K562 (cell line): ENCODE measurements around the gene KCNJ11. TPM values are rescaled to one million over a fixed set of nuclear protein-coding genes. Genes with fewer than 3 reads are reported as not detected.

Experiments used
- ATAC-seq: fragments of 200-7000 bp; cut with Tn5 transposase; 3 replicates; pipeline ENCODE4 v1.9.1; 2020; ENCODE audit warnings: moderate library complexity
- BruUV-seq: library from RNA; stranded (reverse); fragments of 400-500 nt; replicated peaks from 2 replicates; lab custom pipeline; 2021; lab: Mats Ljungman, UMichigan
- CTCF ChIA-PET: fragments of 300-600 bp; formaldehyde crosslinking; extraction: SDS; loops from one replicate; lab custom pipeline; 2021; ENCODE audit warnings: low intra/inter-chr PET ratio; lab: Yijun Ruan, JAX
- POLR2A ChIA-PET: fragments of 300-600, 350-650 bp; sonication (Branson Sonifier 250); formaldehyde crosslinking; extraction: SDS; loops from one replicate; lab custom pipeline; 2021; ENCODE audit warnings: antibody characterized with exemption, inconsistent platforms; lab: Yijun Ruan, JAX
- DNase-seq, 4 experiments: peaks; one replicate each; pipeline versions ENCODE4 v3.0.0 to v3.0.0-alpha.2; 2011 to 2018; ENCODE audit warnings: low spot score in 3 of 4, mixed read lengths in 3 of 4; ENCODE audit errors: extremely low read depth in 1 of 4
- FAIRE-seq: peaks from 2 replicates; lab custom pipeline; 2011; peaks lifted over from hg19 to GRCh38; lab: Jason Lieb, UNC
- H2AFZ ChIP-seq: 2 replicates; pipeline ENCODE4 v1.6.0; 2011; ENCODE audit warnings: low read depth, low read length, control low read depth, inconsistent platforms
- H3K27ac ChIP-seq: fragments of 200-600 bp; 3 replicates; pipeline ENCODE4 v1.8.0; 2011; ENCODE audit warnings: low read depth, mild to moderate bottlenecking, control low read depth, inconsistent platforms, low read length, moderate library complexity, mixed read lengths; ENCODE audit errors: extremely low read depth
- H3K27me3 ChIP-seq, 2 experiments: fragments of 300-600 bp in 1 of 2; 2 replicates in 1 of 2; 3 replicates in 1 of 2; pipeline versions ENCODE4 v1.6.0 to v1.8.0; 2011; ENCODE audit warnings: inconsistent platforms in 2 of 2, low read length in 2 of 2, mild to moderate bottlenecking in 1 of 2, mixed read lengths in 1 of 2, moderate library complexity in 1 of 2; ENCODE audit not compliant: control insufficient read depth in 2 of 2, insufficient read depth in 2 of 2
- H3K36me3 ChIP-seq: fragments of 300-600 bp; 3 replicates; pipeline ENCODE4 v1.8.0; 2011; ENCODE audit warnings: mild to moderate bottlenecking, low read length, inconsistent platforms; ENCODE audit not compliant: control insufficient read depth, insufficient read depth
- H3K4me1 ChIP-seq, 2 experiments: fragments of 200-600 bp in 1 of 2; replicated peaks in 1 of 2; 2 replicates in 1 of 2; 3 replicates in 1 of 2; pipeline versions ENCODE4 v1.5.1 to v1.8.0; 2011; ENCODE audit warnings: inconsistent platforms in 2 of 2, low read length in 2 of 2, mild to moderate bottlenecking in 1 of 2, mixed read lengths in 1 of 2, moderate library complexity in 1 of 2; ENCODE audit not compliant: control insufficient read depth in 2 of 2, insufficient read depth in 2 of 2
- H3K4me2 ChIP-seq: 2 replicates; pipeline ENCODE4 v1.6.1; 2011; ENCODE audit warnings: low read length, control low read depth, inconsistent platforms, mixed read lengths; ENCODE audit not compliant: insufficient read depth
- H3K4me3 ChIP-seq: fragments of 200-600 bp; sonication (generic), shearing (Covaris generic); 2 replicates; pipeline ENCODE4 v1.5.1; 2016; ENCODE audit warnings: control low read depth, inconsistent platforms
- H3K79me2 ChIP-seq: fragments of 200-600 bp; 3 replicates; pipeline ENCODE4 v1.8.0; 2011; ENCODE audit warnings: low read length, inconsistent platforms; ENCODE audit not compliant: control insufficient read depth, insufficient read depth
- H3K9ac ChIP-seq, 2 experiments: 2 replicates each; pipeline versions ENCODE4 v1.6.0 to v1.6.1; 2011; ENCODE audit warnings: low read depth in 2 of 2, low read length in 2 of 2, control low read depth in 1 of 2, inconsistent platforms in 1 of 2, mild to moderate bottlenecking in 1 of 2, mixed read lengths in 1 of 2; ENCODE audit not compliant: insufficient read depth in 1 of 2
- H3K9me1 ChIP-seq: one replicate; pipeline ENCODE4 v1.6.0; 2011; ENCODE audit warnings: inconsistent platforms, mild to moderate bottlenecking, low read length, moderate library complexity; ENCODE audit not compliant: control insufficient read depth, insufficient read depth
- H3K9me3 ChIP-seq: replicated peaks from 2 replicates; pipeline ENCODE4 v1.5.1; 2011; ENCODE audit warnings: low read depth, low read length, inconsistent platforms; ENCODE audit not compliant: control insufficient read depth, insufficient read depth
- H4K20me1 ChIP-seq: replicated peaks from 2 replicates; pipeline ENCODE4 v1.6.1; 2011; ENCODE audit warnings: low read length, inconsistent platforms, mixed read lengths; ENCODE audit not compliant: control insufficient read depth, insufficient read depth
- BCOR ChIP-seq: fragments of 450-650 bp; IDR thresholded peaks from 2 replicates; pipeline ENCODE4 v1.6.1; 2016
- DACH1 ChIP-seq: fragments of 450-650 bp; IDR thresholded peaks from 2 replicates; pipeline ENCODE4 v1.6.1; 2018; ENCODE audit not compliant: partially characterized antibody
- ERF ChIP-seq: fragments of 450-650 bp; formaldehyde crosslinking; IDR thresholded peaks from 2 replicates; pipeline ENCODE4 v1.4.0; 2020; ENCODE audit warnings: mild to moderate bottlenecking, mixed read lengths
- EZH2 ChIP-seq: IDR thresholded peaks from 2 replicates; pipeline ENCODE4 v1.6.1; 2012; ENCODE audit warnings: low read depth, mild to moderate bottlenecking, inconsistent platforms, low read length, borderline replicate concordance
- LEF1 ChIP-seq: fragments of 450-650 bp; IDR thresholded peaks from 2 replicates; pipeline ENCODE4 v1.6.1; 2016; ENCODE audit warnings: mild to moderate bottlenecking
- MAFG ChIP-seq: fragments of 450-650 bp; conservative IDR thresholded peaks from 2 replicates; pipeline ENCODE4 v1.6.1; 2016; ENCODE audit warnings: missing genetic modification characterization, missing compliant biosample characterization
- MEIS2 ChIP-seq: fragments of 450-650 bp; IDR thresholded peaks from 2 replicates; pipeline ENCODE4 v1.6.1; 2014; ENCODE audit warnings: mild to moderate bottlenecking; ENCODE audit not compliant: partially characterized antibody
- PHB ChIP-seq: fragments of 250-450 bp; sonication (Bioruptor Pico); IDR thresholded peaks from 2 replicates; pipeline ENCODE4 v1.5.0; 2021
- SAFB2 ChIP-seq: fragments of 200-400 bp; formaldehyde crosslinking; IDR thresholded peaks from 2 replicates; pipeline ENCODE4 v1.6.1; 2018; ENCODE audit warnings: borderline replicate concordance, low read length, low read depth, moderate library complexity; ENCODE audit not compliant: severe bottlenecking
- TAF1 ChIP-seq: IDR thresholded peaks from 2 replicates; pipeline ENCODE4 v1.6.1; 2011; ENCODE audit warnings: mild to moderate bottlenecking, low read length, moderate library complexity; ENCODE audit not compliant: insufficient read depth, control insufficient read depth, severe bottlenecking; ENCODE audit errors: extremely low read depth
- TSC22D4 ChIP-seq: fragments of 450-650 bp; IDR thresholded peaks from 2 replicates; pipeline ENCODE4 v1.6.1; 2016; ENCODE audit warnings: missing genetic modification characterization, missing biosample characterization, control low read depth
- ZFP36 ChIP-seq: fragments of 150-350 bp; IDR thresholded peaks from 2 replicates; pipeline ENCODE4 v1.6.1; 2018; ENCODE audit warnings: low read length, low read depth; ENCODE audit not compliant: partially characterized antibody
- ZNF449 ChIP-seq: fragments of 250-450 bp; sonication (Bioruptor Pico); IDR thresholded peaks from 2 replicates; pipeline ENCODE4 v1.8.0; 2022; ENCODE audit warnings: moderate library complexity, mild to moderate bottlenecking, inconsistent platforms
- WGBS: fragments of 100-300 bp; shearing (Covaris generic); methylation state at CpG from one replicate; pipeline ENCODE4 v1.1.6; 2016; ENCODE audit warnings: low coverage, mixed read lengths; ENCODE audit not compliant: insufficient coverage; ENCODE audit errors: missing lambda C conversion rate; 5-methylcytosine and 5-hydroxymethylcytosine counted together
- in situ Hi-C: fragments of 300-500 bp; cut with MboI; formaldehyde crosslinking; loops from 4 replicates; pipeline ENCODE4 v1.15.0; 2018; ENCODE audit warnings: inconsistent platforms, mixed read lengths
- intact Hi-C: fragments of 100-400 bp; cut with micrococcal nuclease; formaldehyde crosslinking; loops from 2 replicates; pipeline ENCODE4 v1.14.2; 2022
- polyA plus RNA-seq, 8 experiments: library from polyadenylated mRNA; depleted of rRNA in 4 of 8; stranded (reverse) in 5 of 8; unstranded in 3 of 8; fragments of >200 nt; fragmentation: Nextera tagmentation in 2 of 8; fragmentation: Illumina TruSeq in 1 of 8; extraction: Ambion mirVana in 2 of 8; extraction: Trizol in 1 of 8; gene quantifications; 2 replicates each; pipeline versions ENCODE4 v1.2.1 to v1.2.3, GENCODE V29; 2011 to 2014; ENCODE audit warnings: inconsistent platforms in 1 of 8, missing spikeins in 1 of 8
- total RNA-seq, 7 experiments: library from RNA; depleted of rRNA in 6 of 7; stranded (reverse); fragments of >200 nt in 6 of 7; fragmentation: Illumina TruSeq in 2 of 7; extraction: Trizol in 2 of 7; gene quantifications; 2 replicates each; pipeline versions ENCODE4 v1.2.1 to v1.2.3, GENCODE V29; 2011 to 2021; ENCODE audit warnings: low replicate concordance in 1 of 7

KCNJ11 gene
- total and polyA plus RNA-seq, 9 of the 15 experiments (the other 6 are each of a cell fraction or from before 2014, with no cell fraction given): 0.54 to 3.7 (median 0.86) TPM; not detected in 2

DNA sequence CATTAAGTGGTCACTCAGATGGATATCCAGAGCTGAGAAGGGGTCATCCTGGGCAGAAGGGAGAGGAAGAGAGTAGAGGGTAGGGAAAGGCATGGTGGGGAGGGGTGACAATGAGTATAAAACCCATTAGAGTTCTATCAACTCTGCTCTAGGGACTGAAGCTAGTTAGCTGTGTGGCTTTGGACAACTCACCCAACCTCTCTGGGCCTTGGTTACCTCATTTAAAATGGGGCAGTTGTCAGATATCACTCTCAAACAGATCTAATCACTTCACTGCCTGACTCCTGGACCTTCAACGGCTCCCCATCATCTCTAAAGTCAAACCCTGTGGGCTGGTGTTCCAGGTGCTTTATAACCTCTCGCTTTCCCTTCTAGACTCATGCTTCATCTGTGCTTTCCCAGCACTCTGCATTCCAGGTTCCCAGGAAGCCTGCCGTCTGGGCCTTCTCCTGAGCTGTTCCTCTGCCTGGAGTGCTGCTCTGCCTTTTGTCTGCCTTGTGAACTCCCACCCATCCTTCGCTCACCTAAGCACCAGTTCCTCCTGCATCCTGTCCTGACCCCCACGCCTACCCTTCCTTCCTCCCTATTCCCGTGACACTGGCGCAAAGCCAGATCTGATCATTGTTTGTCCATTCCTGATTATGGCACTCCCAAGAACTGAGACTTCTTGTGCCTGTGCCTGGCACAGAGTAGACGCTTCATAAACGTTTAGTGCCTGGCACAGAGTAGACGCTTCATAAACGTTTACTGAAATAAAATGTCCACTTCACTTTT lies 22.3 kb upstream of the KCNJ11 start (continued):
- TF ChIP-seq ZFP36: peak; percentile 69
- TF ChIP-seq TAF1: no peak
- 0 out of 2 replicates have a peak, but pooled peaks have one; percentile 26 for TF ChIP-seq BCOR
- TF ChIP-seq, all 486 proteins: peak for 4

DNA sequence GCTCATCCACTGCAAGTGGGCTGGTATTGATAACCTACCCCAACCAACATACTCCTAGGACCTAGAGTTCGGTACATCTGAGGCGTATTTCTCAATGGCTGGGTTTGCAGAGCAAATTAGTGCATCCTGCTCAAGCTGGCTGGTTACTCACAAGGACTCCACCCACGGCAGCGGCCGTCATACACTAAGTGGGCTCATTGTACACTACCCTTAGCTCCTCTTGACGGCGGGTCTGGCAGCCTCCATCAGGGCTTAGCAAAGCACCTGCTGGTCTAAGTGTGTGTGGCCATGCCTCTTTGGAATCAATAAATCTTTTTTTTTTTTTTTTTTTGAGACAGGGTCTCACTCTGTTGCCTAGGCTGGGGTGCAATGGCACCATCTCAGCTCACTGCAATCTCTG lies 20.2 kb upstream of the KCNJ11 start:
- no peak for FAIRE-seq
- in situ Hi-C loops: no loop called here

More for the DNA sequence above, 20.2 kb upstream of the KCNJ11 start:
- ATAC-seq: no peak
- Histone ChIP-seq H3K9me1 (no peaks in the 10 kb centered on the region), H2AFZ (no peak overlapping the region), H3K27me3 (peaks cover 0 to 30% of the 10 kb centered on the region in 2 experiments; a peak in 2 of 5 replicates), H4K20me1 (no peaks in the 10 kb centered on the region), H3K4me3 (no peak overlapping the region), H3K9me3 (no peaks in the 10 kb centered on the region), H3K4me2 (no peak overlapping the region), H3K27ac (no peak overlapping the region), H3K9ac (no peak overlapping the region), H3K4me1 (peaks cover 6 to 7% of the 10 kb centered on the region in 2 experiments; a peak in 2 of 5 replicates), H3K36me3 (no peaks in the 10 kb centered on the region), H3K79me2 (no peaks in the 10 kb centered on the region)
- BruUV-seq: no TSS peak
- POLR2A ChIA-PET: interaction anchor here (0.5 kb wide), 1 partner anchor 37 kb away, joined by 3 read pairs; no protein-coding TSS in a partner anchor
- CTCF ChIA-PET: no interaction called here
- TF ChIP-seq MEIS2 (no peak), ZNF449 (no peak), LEF1 (no peak), TSC22D4 (tag) (no peak), SAFB2 (no peak), PHB (CRISPR knock-in tag) (no peak), MAFG (no peak), EZH2 (no peak), ERF (CRISPR knock-in tag) (no peak), DACH1 (no peak)
- intact Hi-C loops: no loop called here
- DNase-seq: no peak
- 8% methylated on average over 7 of the region's 7 CpGs for whole genome bisulfite sequencing
